GM19099 (cell line): ENCODE data around the gene MRGPRG.

Source experiments
- POLR2A ChIP-seq: IDR thresholded peaks from 3 replicates; pipeline ENCODE4 v1.6.1; 2011; ENCODE audit warnings: low read depth; ENCODE audit not compliant: insufficient read length; ENCODE audit errors: extremely low read depth

Gene MRGPRG

GRCh38 chr11:3226846-3227567, 8.4 kb upstream of the MRGPRG start:
- TF ChIP-seq POLR2A: no peak

- TF ChIP-seq POLR2A: no peak
These were observed 7.5 kb upstream of the MRGPRG start for GRCh38 chr11:3225826-3226750.

- TF ChIP-seq POLR2A: no peak
These were observed 6.6 kb upstream of the MRGPRG start for GRCh38 chr11:3225159-3225758.

- no peak for TF ChIP-seq POLR2A
These were observed 5.9 kb upstream of the MRGPRG start for GRCh38 chr11:3224401-3225057.

GRCh38 chr11:3223932-3224381, 5.3 kb upstream of the MRGPRG start:
- no peak for TF ChIP-seq POLR2A

GRCh38 chr11:3222941-3223915, 4.6 kb upstream of the MRGPRG start:
- TF ChIP-seq POLR2A: no peak

GRCh38 chr11:3222003-3222855, 3.6 kb upstream of the MRGPRG start:
- TF ChIP-seq POLR2A: no peak

- TF ChIP-seq POLR2A: no peak
These were observed 2.9 kb upstream of the MRGPRG start for GRCh38 chr11:3221408-3222002.

GRCh38 chr11:3220521-3221407, 2.2 kb upstream of the MRGPRG start:
- no peak for TF ChIP-seq POLR2A

- TF ChIP-seq POLR2A: no peak
These were observed 1.5 kb upstream of the MRGPRG start for GRCh38 chr11:3220101-3220500.

GRCh38 chr11:3219281-3219892, 774 bp upstream of the MRGPRG start:
- TF ChIP-seq POLR2A: no peak
